ENCODE results near the gene BTF3L4.

Gene BTF3L4

GRCh38 chr1:52139817-52140540, 83.9 kb downstream of the BTF3L4 start:
- Mint-ChIP-seq H3K27ac (no peak overlapping the region), H3K4me3 (peak overlapping the region; percentile 6), H3K9me3 (peaks cover 4% of the 10 kb centered on the region), H3K4me1 (peaks cover 32% of the 10 kb centered on the region), H3K36me3 (no peaks in the 10 kb centered on the region), H3K27me3 (peaks cover 35% of the 10 kb centered on the region)
- peak; percentile 77 for ATAC-seq
